PC-9 (cell line): ENCODE data around the gene SPATA12. TPM values are rescaled to one million over a fixed set of nuclear protein-coding genes. Genes with fewer than 3 reads are reported as not detected.

Experiments used
- BruUV-seq: library from RNA; stranded (reverse); fragments of 400-500 nt; replicated peaks from 2 replicates; lab custom pipeline; 2021; lab: Mats Ljungman, UMichigan
- CTCF ChIA-PET: fragments of 300-600 bp; sonication (Branson Sonifier 250); formaldehyde crosslinking; loops from one replicate; lab custom pipeline; 2022; ENCODE audit warnings: antibody characterized with exemption; lab: Charles Lee
- POLR2A ChIA-PET: fragments of 300-600 bp; sonication (Branson Sonifier 250); formaldehyde crosslinking; loops from one replicate; lab custom pipeline; 2022; ENCODE audit warnings: antibody characterized with exemption; ENCODE audit not compliant: unreplicated experiment; lab: Charles Lee
- DNase-seq, 2 experiments: peaks; one replicate each; pipeline versions ENCODE4 v3.0.0 to v3.0.0-alpha.2; 2015 to 2022; ENCODE audit warnings: mixed read lengths in 1 of 2
- H2AFZ ChIP-seq: fragments of 200-600 bp; sonication (generic); 2 replicates; pipeline ENCODE4 v1.8.1; 2017; ENCODE audit warnings: antibody characterized with exemption
- H3F3A ChIP-seq: fragments of 200-600 bp; sonication (generic); 2 replicates; pipeline ENCODE4 v1.8.1; 2017; ENCODE audit warnings: antibody characterized with exemption, mild to moderate bottlenecking, low read depth; ENCODE audit not compliant: insufficient read depth
- H3K27ac ChIP-seq: fragments of 200-600 bp; sonication (generic); 2 replicates; pipeline ENCODE4 v1.6.1; 2016; ENCODE audit warnings: mixed run types
- H3K27me3 ChIP-seq: fragments of 200-600 bp; sonication (generic); 2 replicates; pipeline ENCODE4 v1.6.1; 2016; ENCODE audit warnings: low read depth, mixed run types; ENCODE audit not compliant: insufficient read depth
- H3K36me3 ChIP-seq: fragments of 200-600 bp; sonication (generic); 2 replicates; pipeline ENCODE4 v1.6.1; 2016; ENCODE audit warnings: low read depth, mixed run types
- H3K4me1 ChIP-seq: fragments of 200-600 bp; sonication (generic); replicated peaks from 2 replicates; pipeline ENCODE4 v1.6.1; 2016; ENCODE audit warnings: mixed run types; ENCODE audit not compliant: insufficient read depth
- H3K4me2 ChIP-seq: fragments of 200-600 bp; sonication (generic); 2 replicates; pipeline ENCODE4 v1.6.1; 2017; ENCODE audit warnings: mixed run types
- H3K4me3 ChIP-seq: fragments of 200-600 bp; sonication (generic); 2 replicates; pipeline ENCODE4 v1.6.1; 2016; ENCODE audit warnings: mixed run types
- H3K79me2 ChIP-seq: fragments of 200-600 bp; sonication (generic); 2 replicates; pipeline ENCODE4 v1.6.1; 2017; ENCODE audit warnings: low read depth, mixed run types
- H3K9me2 ChIP-seq: fragments of 200-600 bp; sonication (generic); 2 replicates; pipeline ENCODE4 v1.8.1; 2017; ENCODE audit warnings: mild to moderate bottlenecking; ENCODE audit not compliant: insufficient read depth
- H3K9me3 ChIP-seq: fragments of 200-600 bp; sonication (generic); 2 replicates; pipeline ENCODE4 v1.8.1; 2016; ENCODE audit warnings: low read depth; ENCODE audit not compliant: insufficient read depth
- H4K20me1 ChIP-seq: fragments of 200-600 bp; sonication (generic); 2 replicates; pipeline ENCODE4 v1.8.1; 2017; ENCODE audit not compliant: insufficient read depth
- CTCF ChIP-seq: fragments of 200-600 bp; sonication (generic); conservative IDR thresholded peaks from 2 replicates; pipeline ENCODE4 v1.6.1; 2017; ENCODE audit warnings: mixed run types, antibody characterized with exemption, mild to moderate bottlenecking, moderate library complexity
- EZH2 ChIP-seq: fragments of 200-600 bp; sonication (generic); IDR thresholded peaks from 2 replicates; pipeline ENCODE4 v1.8.0; 2017; ENCODE audit warnings: antibody characterized with exemption, low read depth
- intact Hi-C: fragments of 100-400 bp; cut with micrococcal nuclease; formaldehyde crosslinking; loops from one replicate; pipeline ENCODE4 v1.10.0; 2022; ENCODE audit not compliant: unreplicated experiment
- total RNA-seq: library from RNA; stranded (reverse); gene quantifications from 2 replicates; pipeline ENCODE4 v1.2.3, GENCODE V29; 2021

The SPATA12 gene
- total RNA-seq, 1 experiment from 2014 or later = 0.57 TPM

GRCh38 chr3:57015350-57015729 lies 45.1 kb upstream of the SPATA12 start:
- Histone ChIP-seq H4K20me1 (no peaks in the 10 kb centered on the region), H3K9me2 (no peaks in the 10 kb centered on the region), H3K4me1 (peaks cover 32% of the 10 kb centered on the region), H3K9me3 (no peaks in the 10 kb centered on the region), H3K36me3 (no peaks in the 10 kb centered on the region), H3K79me2 (peaks cover 4% of the 10 kb centered on the region; the same call in 1 of the 2 replicates), H3K27me3 (no peaks in the 10 kb centered on the region), H3K4me2 (no peak overlapping the region), H3K27ac (peak overlapping the region; percentile 60), H3K4me3 (no peak overlapping the region), H3F3A (peaks cover 14% of the 10 kb centered on the region; the same call in 1 of the 2 replicates), H2AFZ (no peak overlapping the region)
- CTCF ChIA-PET = interaction anchor here (0.7 kb wide), 1 partner anchor 69 kb away, joined by 6 read pairs; no protein-coding TSS in a partner anchor
- POLR2A ChIA-PET = interaction anchor here (0.6 kb wide), 1 partner anchor 45 kb away, joined by 3 read pairs; the partner anchor contains the start of gene SPATA12
- BruUV-seq = no TSS peak
- intact Hi-C loops = loop anchor here (2.0 kb wide), 1 partner anchor 63 kb away; no protein-coding TSS in a partner anchor
- no peak for TF ChIP-seq CTCF
- no peak for TF ChIP-seq EZH2
- DNase-seq = peak in 1 of 2 experiments; percentile 24

- 0 out of 2 replicates have a peak overlapping the region, but pooled peaks have one; percentile 3 for H3K27ac ChIP-seq
- TF ChIP-seq CTCF = no peak
- no peak for TF ChIP-seq EZH2
- H3K4me1 ChIP-seq = peaks cover 32% of the 10 kb centered on the region
- no peaks in the 10 kb centered on the region for H3K9me3 ChIP-seq
- peaks cover 4% of the 10 kb centered on the region; the same call in 1 of the 2 replicates for H3K79me2 ChIP-seq
- H3K9me2 ChIP-seq = no peaks in the 10 kb centered on the region
- H4K20me1 ChIP-seq = no peaks in the 10 kb centered on the region
- no peak overlapping the region for H2AFZ ChIP-seq
- no TSS peak for BruUV-seq
- intact Hi-C loops = loop anchor here (2.0 kb wide), 1 partner anchor 63 kb away; no protein-coding TSS in a partner anchor
- no peaks in the 10 kb centered on the region for H3K27me3 ChIP-seq
- H3K4me3 ChIP-seq = no peak overlapping the region
- no peaks in the 10 kb centered on the region for H3K36me3 ChIP-seq
- CTCF ChIA-PET = no interaction called here
- peaks cover 9% of the 10 kb centered on the region; the same call in 1 of the 2 replicates for H3F3A ChIP-seq
- no peak overlapping the region for H3K4me2 ChIP-seq
- DNase-seq = no peak
- POLR2A ChIA-PET = no interaction called here
Measured at GRCh38 chr3:57015912-57016311, 44.6 kb upstream of the SPATA12 start.

GRCh38 chr3:57017459-57017845 lies 43.0 kb upstream of the SPATA12 start:
- ChIA-PET POLR2A (interaction anchor here (0.6 to 0.7 kb wide), 2 partner anchors 1288 to 1920 kb away, joined by 5 read pairs; no protein-coding TSS in a partner anchor), CTCF (interaction anchor here (0.7 kb wide), 1 partner anchor 219 kb away, joined by 3 read pairs; no protein-coding TSS in a partner anchor)
- TF ChIP-seq CTCF (no peak), EZH2 (no peak)
- Histone ChIP-seq H3K9me3 (no peaks in the 10 kb centered on the region), H3K27me3 (no peaks in the 10 kb centered on the region), H4K20me1 (no peaks in the 10 kb centered on the region), H3K4me3 (no peak overlapping the region), H3K79me2 (peaks cover 4% of the 10 kb centered on the region; the same call in 1 of the 2 replicates), H3K36me3 (no peaks in the 10 kb centered on the region), H3F3A (peaks cover 9% of the 10 kb centered on the region; the same call in 1 of the 2 replicates), H3K4me2 (peak overlapping the region; percentile 56), H3K4me1 (peaks cover 32% of the 10 kb centered on the region), H3K9me2 (no peaks in the 10 kb centered on the region), H2AFZ (no peak overlapping the region), H3K27ac (peak overlapping the region; percentile 71)
- peak; percentile 48 to 61 for DNase-seq
- intact Hi-C loops = loop anchor here (1.0 kb wide), 1 partner anchor 43 kb away; the partner anchor contains the start of gene SPATA12
- no TSS peak for BruUV-seq
